GM12872 (cell line): ENCODE measurements around the gene CDH12.

Experiments used
- CTCF ChIP-seq: IDR thresholded peaks from 3 replicates; pipeline ENCODE4 v1.5.1; 2011; ENCODE audit warnings: low read depth, mild to moderate bottlenecking, low read length, moderate library complexity; ENCODE audit not compliant: insufficient read depth

Gene CDH12

GRCh38 chr5:22650511-22650910 lies 202.6 kb downstream of the CDH12 start:
- no peak for TF ChIP-seq CTCF

- no peak for TF ChIP-seq CTCF
Measured at GRCh38 chr5:22649074-22649473, 204.1 kb downstream of the CDH12 start.

GRCh38 chr5:22644859-22645258 lies 208.3 kb downstream of the CDH12 start:
- TF ChIP-seq CTCF: no peak

GRCh38 chr5:22643356-22643755 lies 209.8 kb downstream of the CDH12 start:
- no peak for TF ChIP-seq CTCF

GRCh38 chr5:22631683-22632082 lies 221.5 kb downstream of the CDH12 start:
- TF ChIP-seq CTCF: no peak

- TF ChIP-seq CTCF: no peak
Measured at GRCh38 chr5:22627029-22627428, 226.1 kb downstream of the CDH12 start.

GRCh38 chr5:22625451-22625850 lies 227.7 kb downstream of the CDH12 start:
- no peak for TF ChIP-seq CTCF

- TF ChIP-seq CTCF: no peak
Measured at GRCh38 chr5:22621084-22621483, 232.1 kb downstream of the CDH12 start.
